Measurements from ENCODE around the gene LRCH3.

GRCh38 chr3:197800379-197800778 lies 9.3 kb downstream of the LRCH3 start:
- no peak for TF ChIP-seq CTCF (IDR thresholded peaks at IDR 0.05)
- no peak for TF ChIP-seq POLR2A (IDR thresholded peaks at IDR 0.05)
